DLD1 (cell line): ENCODE results near the gene CMA1.
"Not testable (repeated sequence)": the region's sequence is repeated elsewhere in the genome, so short reads cannot be mapped to it uniquely, and the experiment has no call there.

Experiments
- in situ Hi-C: cut with HindIII; loops from 2 replicates; pipeline ENCODE4 v1.10.0; 2017; ENCODE audit warnings: low sequenced_read_pairs

Gene CMA1

DNA sequence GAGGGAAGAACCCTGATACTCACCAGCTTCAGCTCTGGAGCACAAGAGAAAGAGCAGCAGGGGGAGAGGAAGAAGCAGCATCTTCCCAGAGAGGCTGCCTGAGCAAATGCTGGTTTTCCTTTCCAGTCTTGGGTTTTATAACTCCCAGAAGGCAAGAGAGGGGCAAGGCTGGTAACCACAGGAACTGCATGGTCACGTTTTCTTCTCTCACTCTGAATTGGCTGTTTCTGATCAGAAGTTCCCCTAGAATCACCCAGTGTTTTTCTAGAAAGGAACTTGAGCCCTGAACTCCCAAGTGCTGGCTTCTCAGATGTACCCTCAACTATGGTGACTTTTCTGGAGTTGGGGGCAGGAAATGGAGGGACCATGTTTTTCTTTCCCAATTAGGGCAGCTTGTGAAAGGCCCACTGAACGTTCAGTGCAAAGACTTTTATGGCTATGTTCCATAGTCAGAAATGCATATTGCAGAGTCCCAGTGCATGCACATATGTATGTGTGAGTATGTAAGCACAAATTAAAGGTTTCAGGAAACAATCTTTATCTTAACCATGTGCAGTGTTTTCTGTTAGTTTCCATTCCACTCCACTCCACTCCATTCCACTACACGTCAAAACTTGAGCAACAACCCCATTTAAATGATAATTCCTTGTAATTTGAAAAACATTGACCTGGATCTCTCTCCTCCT lies at the start of gene CMA1:
TSS of gene CMA1 (minus strand) at position 111 of the 686 bp plus-strand sequence. CDS start at position 81, 30 bp downstream.
- in situ Hi-C loops: no loop called here

DNA sequence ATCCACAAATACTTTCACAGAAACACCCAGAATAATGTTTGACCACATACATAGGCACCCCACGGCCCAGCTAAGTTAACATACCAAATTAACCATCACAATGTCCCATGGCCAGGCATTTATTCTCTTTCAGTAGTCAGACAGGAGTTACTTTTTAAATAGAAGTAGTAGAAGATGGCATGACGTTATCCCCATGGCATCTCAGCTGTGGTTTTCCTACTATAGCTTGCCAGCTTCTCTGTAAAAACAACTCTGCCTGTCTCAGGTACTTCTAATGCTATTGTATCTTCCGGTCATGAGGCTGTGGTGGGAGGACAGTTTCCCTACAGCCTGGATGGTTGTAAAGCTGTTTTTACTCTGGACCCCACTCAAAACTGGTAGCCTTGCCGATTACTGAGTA lies 48.7 kb upstream of the CMA1 start:
- in situ Hi-C loops: no loop called here

- in situ Hi-C loops: not testable (repeated sequence)
Measured at GRCh38 chr14:24549064-24549463, 41.0 kb upstream of the CMA1 start.

- in situ Hi-C loops: no loop called here
Measured at GRCh38 chr14:24542346-24542936, 34.4 kb upstream of the CMA1 start.

DNA sequence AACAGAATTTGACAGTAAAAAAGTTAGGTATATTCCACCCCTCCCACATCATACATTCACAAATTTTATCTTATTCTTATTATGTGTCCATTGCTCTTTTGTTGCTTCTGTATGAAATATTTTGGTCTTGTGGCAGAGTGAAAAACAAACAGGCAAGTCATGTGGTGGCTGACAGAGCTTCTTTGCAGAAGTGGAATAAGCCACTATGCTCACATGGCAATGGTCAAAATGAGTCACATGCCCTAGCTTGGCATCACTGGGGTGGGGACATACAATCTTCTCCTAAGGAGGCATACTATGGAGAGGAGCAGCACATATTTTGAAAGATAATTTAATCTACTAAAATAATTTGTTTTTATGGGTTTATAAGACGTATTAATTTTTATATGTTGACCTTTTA lies 27.7 kb upstream of the CMA1 start:
- in situ Hi-C loops: no loop called here

- in situ Hi-C loops: no loop called here
Measured at GRCh38 chr14:24534286-24534685, 26.2 kb upstream of the CMA1 start.

GRCh38 chr14:24525877-24526620 lies 18.0 kb upstream of the CMA1 start:
- in situ Hi-C loops: not testable (repeated sequence)

- in situ Hi-C loops: no loop called here
Measured at GRCh38 chr14:24518851-24519250, 10.8 kb upstream of the CMA1 start.

DNA sequence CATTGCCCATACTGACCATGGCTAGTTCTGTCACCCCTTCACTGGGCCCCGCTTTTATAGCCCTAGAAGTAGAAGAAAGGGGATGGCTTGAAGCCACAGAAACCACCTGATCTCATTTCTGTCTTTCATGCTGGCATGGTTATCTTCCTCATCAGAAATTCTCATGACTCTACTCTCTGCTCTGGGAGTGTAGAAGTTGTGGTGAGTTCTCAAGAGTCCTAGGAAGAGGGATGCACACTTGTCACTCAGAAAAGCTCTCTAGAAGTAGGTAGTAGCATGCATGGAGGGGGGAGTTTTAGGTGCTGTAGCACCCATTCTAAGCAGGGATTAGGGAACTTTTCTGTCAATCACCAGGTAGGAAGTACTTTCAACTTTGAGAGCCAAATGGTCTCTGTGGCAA lies 6.1 kb upstream of the CMA1 start:
- in situ Hi-C loops: no loop called here

DNA sequence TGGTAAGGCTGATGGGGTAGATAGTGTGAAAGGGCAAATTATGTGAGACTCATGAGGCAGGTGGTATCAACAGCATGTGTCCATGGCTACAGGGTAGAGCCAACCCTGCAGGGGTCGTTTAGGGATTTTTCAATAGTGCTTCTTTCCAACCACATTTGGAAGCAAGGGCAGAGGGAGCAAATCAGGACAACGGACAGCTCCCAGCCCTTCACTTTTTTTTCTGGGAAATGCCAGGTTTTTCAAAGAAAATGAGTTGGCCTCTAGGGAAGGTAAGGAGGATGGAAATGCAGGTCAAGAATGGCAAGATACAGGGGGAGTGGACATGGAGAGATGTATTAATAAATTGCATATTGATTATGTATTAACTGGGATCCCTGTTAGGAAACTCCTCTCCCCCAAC lies 4.9 kb upstream of the CMA1 start:
- in situ Hi-C loops: no loop called here

GRCh38 chr14:24506443-24506842 lies 1.6 kb downstream of the CMA1 start:
- in situ Hi-C loops: no loop called here

- in situ Hi-C loops: no loop called here
Measured at GRCh38 chr14:24504425-24504950, 3.6 kb downstream of the CMA1 start.

- in situ Hi-C loops: not testable (repeated sequence)
Measured at GRCh38 chr14:24491586-24492408, 16.3 kb downstream of the CMA1 start.

DNA sequence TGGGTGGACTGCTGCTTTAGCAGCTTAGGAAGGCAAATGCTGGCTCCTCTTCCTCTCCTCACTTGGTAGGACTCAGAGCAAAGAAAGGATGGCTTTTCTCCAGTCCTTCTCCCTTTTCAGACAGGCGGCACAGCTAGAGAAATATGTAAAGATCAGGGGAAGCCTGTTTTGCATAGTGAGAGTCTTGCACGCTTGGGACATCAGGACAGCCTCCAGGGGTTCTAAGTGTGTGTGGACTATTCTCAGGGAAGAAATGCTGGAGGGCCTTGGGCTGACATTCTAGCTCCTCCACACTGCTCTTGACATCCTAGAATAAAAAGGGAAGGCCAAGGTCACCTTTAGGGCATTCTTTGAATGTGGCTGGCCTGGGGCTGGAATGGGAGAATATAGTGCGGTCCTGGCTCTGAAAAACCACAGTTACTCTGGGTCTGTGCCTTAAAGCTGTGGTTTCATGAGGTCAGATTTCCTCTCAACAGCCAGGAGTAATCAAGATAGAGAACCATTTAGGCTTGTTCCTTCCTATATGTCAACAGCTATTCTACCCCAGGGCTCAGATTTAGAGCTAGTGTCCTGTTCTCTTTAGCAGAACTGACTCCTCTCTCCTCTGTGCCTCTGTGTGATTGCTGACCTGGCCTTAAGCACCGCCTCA lies 24.3 kb downstream of the CMA1 start:
- in situ Hi-C loops: no loop called here

- in situ Hi-C loops: not testable (repeated sequence)
Measured at GRCh38 chr14:24482699-24483303, 25.3 kb downstream of the CMA1 start.

DNA sequence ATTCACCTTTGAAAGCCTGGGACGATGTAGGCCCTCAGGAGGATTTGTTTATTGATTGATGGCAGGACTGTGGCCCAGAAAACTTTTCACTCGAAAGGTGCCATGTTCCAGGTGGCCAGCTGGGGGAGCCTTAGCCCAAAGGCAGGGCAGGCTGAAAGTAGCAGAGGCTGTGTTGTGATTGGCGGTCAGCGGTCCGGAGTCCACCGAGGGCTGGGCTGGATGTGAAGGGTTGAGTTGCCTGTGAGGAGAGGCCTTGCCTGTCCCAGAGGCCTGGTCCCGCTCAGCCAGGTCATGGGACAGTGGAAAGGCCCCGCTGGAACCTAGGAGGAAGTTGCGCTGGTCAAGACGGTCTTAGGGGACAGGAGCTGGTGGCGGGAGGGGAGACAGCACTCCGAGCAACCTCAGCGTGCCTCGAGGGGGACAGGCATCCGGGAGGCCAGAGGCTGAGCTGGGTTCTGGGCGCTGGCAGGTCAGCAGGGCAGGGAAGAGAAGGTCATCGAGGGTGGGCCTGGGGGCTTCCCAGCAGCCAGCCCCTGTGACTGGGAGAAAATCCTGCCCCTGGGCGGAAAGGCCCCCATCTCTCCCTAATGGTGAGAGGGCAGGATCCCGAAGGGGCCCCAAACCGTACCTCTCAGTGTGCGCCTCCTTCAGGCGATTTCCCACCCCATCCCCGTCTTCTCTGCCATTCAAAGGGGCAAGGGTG lies 26.3 kb downstream of the CMA1 start:
- in situ Hi-C loops: no loop called here

- in situ Hi-C loops: not testable (repeated sequence)
Measured at GRCh38 chr14:24479999-24480398, 28.1 kb downstream of the CMA1 start.

GRCh38 chr14:24475261-24475660 lies 32.8 kb downstream of the CMA1 start:
- in situ Hi-C loops: no loop called here

- in situ Hi-C loops: no loop called here
Measured at GRCh38 chr14:24473211-24473610, 34.9 kb downstream of the CMA1 start.
